Measurements from ENCODE around the gene WNT3A.

The WNT3A gene

DNA sequence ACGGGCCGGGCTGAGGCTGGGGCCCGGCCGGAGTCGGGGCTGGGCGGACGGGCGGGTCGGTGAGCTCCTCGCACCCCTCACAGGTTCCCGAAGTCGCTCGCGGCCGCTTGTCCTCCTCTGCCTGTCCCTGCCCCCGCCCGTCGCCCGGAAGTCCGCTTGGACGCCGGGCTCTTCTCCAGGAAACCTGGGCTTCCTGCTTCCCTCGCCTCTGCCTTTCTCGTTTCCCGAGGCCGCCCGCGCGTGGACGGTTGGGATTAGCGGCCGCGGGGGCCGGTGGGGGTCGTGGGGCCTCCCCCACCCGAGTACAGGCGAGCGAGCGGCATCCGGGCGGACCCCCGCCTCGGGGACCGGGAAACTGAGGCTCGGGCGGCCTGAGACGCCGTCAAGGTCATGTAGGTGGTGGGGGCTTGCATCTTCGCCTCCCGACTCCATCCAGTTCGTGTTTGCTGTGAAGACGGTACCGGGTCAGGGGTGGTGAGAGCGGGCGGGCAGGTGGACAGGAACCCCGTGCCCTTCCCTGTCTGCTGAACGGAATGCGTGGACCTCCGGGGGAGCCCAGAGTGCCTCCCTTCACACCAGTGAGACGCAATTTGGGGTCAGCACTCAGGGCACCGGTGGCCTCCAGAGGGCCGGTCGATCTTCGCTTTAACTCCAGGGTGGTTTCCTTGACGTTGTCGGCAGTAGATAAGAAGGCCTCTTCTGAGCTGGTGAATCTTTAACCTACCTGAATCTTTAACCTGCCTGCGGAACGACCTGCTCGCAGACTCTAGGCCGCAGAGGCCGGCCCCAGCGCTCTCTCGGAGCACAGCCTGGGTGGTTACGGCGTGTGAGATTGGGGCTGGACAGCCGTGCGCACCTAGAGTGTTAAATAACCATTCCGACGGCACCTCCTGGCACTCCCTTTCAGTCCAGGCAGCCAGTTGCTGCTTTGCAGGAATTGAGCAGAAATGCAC, 76.4 kb downstream of the WNT3A start:
- Histone ChIP-seq H3K9me3 (ENCODE audit: low read length) (no peaks in the 10 kb centered on the region), H3K4me1 (ENCODE audit: insufficient read depth, low read length) (peaks cover 33% of the 10 kb centered on the region), H3K4me3 (ENCODE audit: low read length) (peak overlapping the region; percentile 94), H2AFZ (ENCODE audit: low read depth, low read length) (no peak overlapping the region), H3K36me3 (ENCODE audit: insufficient read depth, low read length) (peaks cover 8% of the 10 kb centered on the region), H3K27me3 (ENCODE audit: insufficient read depth, low read length) (no peaks in the 10 kb centered on the region)

DNA sequence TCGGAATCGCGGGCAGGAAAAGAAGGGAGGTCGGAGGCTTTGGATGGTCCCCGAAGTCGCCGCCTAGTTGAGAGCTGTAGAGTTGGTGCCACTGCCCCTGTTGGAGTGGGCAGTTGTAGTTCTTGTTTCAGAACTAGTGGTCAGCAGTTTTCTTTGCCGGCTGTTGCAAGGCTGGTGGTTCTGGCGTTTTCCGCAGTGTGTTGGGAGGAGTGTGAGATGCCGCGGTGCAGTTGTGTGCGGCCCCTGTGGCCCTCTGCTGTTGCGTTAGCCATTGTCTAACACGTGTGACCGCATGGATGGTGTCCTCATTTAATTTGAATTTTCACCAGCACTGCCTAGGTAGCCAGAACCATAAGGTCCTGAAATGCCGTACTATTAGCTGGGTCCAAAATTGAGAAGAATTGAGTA, 77.1 kb downstream of the WNT3A start:
- Histone ChIP-seq H3K9me3 (ENCODE audit: low read length) (no peaks in the 10 kb centered on the region), H3K4me1 (ENCODE audit: insufficient read depth, low read length) (peaks cover 33% of the 10 kb centered on the region), H3K36me3 (ENCODE audit: insufficient read depth, low read length) (peaks cover 11% of the 10 kb centered on the region), H2AFZ (ENCODE audit: low read depth, low read length) (no peak overlapping the region), H3K27me3 (ENCODE audit: insufficient read depth, low read length) (no peaks in the 10 kb centered on the region), H3K4me3 (ENCODE audit: low read length) (peak overlapping the region; percentile 94)

DNA sequence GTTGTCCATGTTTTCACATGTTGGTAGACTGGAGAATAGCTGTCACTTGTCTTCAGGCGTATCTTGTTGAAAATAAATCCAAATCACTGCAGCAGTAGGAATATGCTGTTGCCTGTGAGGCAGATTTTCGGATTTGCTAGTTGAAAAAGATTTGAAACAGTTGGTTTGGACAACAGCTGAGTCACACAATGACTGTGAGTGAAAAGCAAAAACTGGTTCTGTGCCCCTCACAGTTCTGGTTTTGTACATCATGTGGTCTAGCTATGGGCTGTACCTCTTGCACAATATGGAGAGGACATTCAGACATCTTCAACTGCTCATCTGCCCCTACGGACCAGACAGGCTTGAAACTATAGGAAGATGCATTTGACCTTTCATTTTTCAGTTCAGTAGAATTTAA, 77.5 kb downstream of the WNT3A start:
- peaks cover 11% of the 10 kb centered on the region for H3K36me3 ChIP-seq (ENCODE audit: insufficient read depth, low read length)
- H3K4me1 ChIP-seq (ENCODE audit: insufficient read depth, low read length): peaks cover 33% of the 10 kb centered on the region
- H3K27me3 ChIP-seq (ENCODE audit: insufficient read depth, low read length): no peaks in the 10 kb centered on the region
- H2AFZ ChIP-seq (ENCODE audit: low read depth, low read length): no peak overlapping the region
- peak overlapping the region; percentile 94 for H3K4me3 ChIP-seq (ENCODE audit: low read length)
- no peaks in the 10 kb centered on the region for H3K9me3 ChIP-seq (ENCODE audit: low read length)

DNA sequence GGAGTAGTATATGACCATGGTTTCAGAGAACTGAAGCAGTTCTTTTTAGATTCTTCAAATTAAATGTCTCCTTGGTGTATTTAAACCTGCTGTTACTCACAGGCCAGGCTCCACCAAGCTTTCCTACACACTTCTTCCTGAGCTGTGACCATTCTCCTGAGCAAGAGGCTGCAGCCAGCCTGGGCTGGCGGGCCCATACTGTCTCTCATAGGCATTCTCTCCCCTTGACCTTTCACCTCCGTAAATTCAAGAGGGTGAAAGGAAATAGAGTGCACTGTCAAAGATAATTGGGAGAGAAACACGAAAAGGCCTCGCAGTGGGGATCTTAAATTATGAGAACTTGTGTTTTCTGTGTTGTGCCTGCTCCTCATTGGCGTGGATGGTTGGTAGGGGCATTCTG, 78.0 kb downstream of the WNT3A start:
- Histone ChIP-seq H3K27me3 (ENCODE audit: insufficient read depth, low read length) (no peaks in the 10 kb centered on the region), H2AFZ (ENCODE audit: low read depth, low read length) (no peak overlapping the region), H3K4me1 (ENCODE audit: insufficient read depth, low read length) (peaks cover 35% of the 10 kb centered on the region), H3K9me3 (ENCODE audit: low read length) (no peaks in the 10 kb centered on the region), H3K36me3 (ENCODE audit: insufficient read depth, low read length) (peaks cover 11% of the 10 kb centered on the region), H3K4me3 (ENCODE audit: low read length) (peak overlapping the region; percentile 94)

DNA sequence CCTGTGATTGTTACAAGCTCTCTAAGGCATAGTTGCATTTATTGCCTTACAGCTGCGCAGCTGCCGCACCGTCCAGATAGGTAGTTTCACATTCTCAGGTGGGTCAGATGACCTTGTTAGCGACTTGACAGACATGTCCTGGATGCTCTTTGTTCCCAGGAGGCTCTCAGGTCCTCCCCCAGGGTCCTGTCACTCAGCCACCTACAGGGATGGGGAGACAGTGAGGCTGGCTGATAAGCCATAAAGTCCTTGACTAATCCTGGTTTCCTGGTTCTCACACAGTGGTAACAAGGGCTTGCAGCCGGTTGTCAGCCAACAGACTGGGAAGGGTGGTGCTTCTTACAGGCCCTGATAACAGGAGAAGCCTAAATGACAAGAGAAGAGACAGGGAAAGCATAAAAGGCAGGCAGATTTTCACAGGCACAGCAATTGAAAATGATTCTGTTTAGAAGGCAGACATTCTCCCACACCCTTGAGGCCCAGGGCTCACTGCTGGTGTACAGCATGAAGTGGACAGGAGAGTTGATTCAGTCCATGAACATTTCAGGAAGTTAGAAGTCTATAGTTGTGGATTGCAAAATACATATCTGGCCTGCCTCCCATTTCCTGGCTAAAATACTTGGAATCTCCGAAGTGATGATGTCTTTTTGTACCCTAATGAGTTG, 78.6 kb downstream of the WNT3A start:
- no peak overlapping the region for H2AFZ ChIP-seq (ENCODE audit: low read depth, low read length)
- H3K36me3 ChIP-seq (ENCODE audit: insufficient read depth, low read length): peaks cover 11% of the 10 kb centered on the region
- H3K27me3 ChIP-seq (ENCODE audit: insufficient read depth, low read length): no peaks in the 10 kb centered on the region
- H3K9me3 ChIP-seq (ENCODE audit: low read length): no peaks in the 10 kb centered on the region
- H3K4me3 ChIP-seq (ENCODE audit: low read length): no peak overlapping the region
- H3K4me1 ChIP-seq (ENCODE audit: insufficient read depth, low read length): peaks cover 41% of the 10 kb centered on the region

DNA sequence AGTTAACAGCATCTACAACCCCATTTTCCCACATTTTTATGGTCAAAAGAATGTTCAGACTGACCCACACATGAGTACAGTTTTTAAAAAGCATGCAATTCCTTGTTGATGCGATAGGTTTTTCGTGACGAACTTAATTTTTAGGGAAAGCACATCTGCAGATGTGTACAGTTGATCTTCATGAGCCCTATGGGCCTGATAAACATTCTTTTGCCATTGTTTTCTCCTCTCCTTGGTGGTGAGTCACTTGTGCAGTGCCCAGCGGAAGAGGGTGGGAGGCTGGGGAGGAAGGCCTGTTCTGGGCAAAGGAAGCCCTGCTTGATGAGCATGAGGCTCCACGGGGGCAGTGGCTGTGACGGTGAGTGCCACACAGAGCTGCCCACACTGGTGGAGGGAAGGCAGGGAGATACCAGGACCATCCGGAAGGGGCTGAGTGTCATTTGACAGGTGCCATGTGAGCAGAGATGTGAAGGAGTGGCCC, 81.0 kb downstream of the WNT3A start:
- Histone ChIP-seq H2AFZ (ENCODE audit: low read depth, low read length) (no peak overlapping the region), H3K36me3 (ENCODE audit: insufficient read depth, low read length) (peaks cover 17% of the 10 kb centered on the region), H3K9me3 (ENCODE audit: low read length) (peaks cover 5% of the 10 kb centered on the region), H3K4me1 (ENCODE audit: insufficient read depth, low read length) (peaks cover 39% of the 10 kb centered on the region), H3K4me3 (ENCODE audit: low read length) (no peak overlapping the region), H3K27me3 (ENCODE audit: insufficient read depth, low read length) (no peaks in the 10 kb centered on the region)

DNA sequence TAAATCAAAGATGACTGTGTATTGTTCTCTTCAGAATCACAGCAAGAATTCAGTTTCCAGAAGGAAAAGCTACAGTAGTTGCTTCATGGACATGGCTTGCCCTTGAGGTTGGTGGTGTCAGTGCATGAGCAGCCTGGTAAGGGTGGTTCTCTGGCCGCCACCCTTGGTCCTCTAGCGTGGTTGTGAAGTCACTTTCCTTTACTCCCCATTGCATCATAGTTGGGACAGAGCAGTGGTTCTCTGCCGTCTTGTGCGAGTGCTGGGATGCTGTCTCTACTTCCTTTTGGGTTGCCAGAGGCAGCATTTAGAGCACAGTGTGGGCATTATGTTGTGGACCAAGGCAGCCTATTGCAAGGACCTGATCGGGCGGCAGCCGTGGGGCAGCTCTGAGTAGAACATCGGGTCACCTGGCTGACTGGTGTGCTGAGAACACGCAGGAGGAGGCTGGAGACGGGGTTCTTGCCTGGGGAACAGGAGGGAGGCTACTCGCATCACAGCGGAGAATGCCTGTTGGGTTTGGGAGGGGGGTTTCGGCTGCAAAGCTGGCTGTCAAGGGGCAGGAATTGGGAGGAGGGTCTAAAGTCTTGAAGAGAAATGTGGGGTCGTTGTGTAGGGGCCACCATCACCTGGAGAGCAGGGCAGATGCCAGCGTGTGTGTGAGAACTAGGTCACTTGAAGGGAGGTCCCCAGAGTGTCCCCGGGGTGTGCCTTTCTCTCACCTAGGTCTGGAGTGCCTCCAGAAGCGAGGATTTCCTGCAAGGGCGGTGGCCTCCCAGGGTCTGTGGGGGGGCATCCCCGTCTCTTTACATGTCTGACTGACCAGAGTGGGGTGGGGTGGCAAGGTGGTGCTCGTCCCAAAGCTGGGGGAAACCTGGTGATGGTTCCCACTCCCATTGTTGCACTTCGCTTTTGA, 82.0 kb downstream of the WNT3A start:
- Histone ChIP-seq H3K27me3 (ENCODE audit: insufficient read depth, low read length) (no peaks in the 10 kb centered on the region), H3K4me1 (ENCODE audit: insufficient read depth, low read length) (peaks cover 38% of the 10 kb centered on the region), H3K4me3 (ENCODE audit: low read length) (no peak overlapping the region), H3K9me3 (ENCODE audit: low read length) (peaks cover 11% of the 10 kb centered on the region), H2AFZ (ENCODE audit: low read depth, low read length) (no peak overlapping the region), H3K36me3 (ENCODE audit: insufficient read depth, low read length) (peaks cover 23% of the 10 kb centered on the region)

DNA sequence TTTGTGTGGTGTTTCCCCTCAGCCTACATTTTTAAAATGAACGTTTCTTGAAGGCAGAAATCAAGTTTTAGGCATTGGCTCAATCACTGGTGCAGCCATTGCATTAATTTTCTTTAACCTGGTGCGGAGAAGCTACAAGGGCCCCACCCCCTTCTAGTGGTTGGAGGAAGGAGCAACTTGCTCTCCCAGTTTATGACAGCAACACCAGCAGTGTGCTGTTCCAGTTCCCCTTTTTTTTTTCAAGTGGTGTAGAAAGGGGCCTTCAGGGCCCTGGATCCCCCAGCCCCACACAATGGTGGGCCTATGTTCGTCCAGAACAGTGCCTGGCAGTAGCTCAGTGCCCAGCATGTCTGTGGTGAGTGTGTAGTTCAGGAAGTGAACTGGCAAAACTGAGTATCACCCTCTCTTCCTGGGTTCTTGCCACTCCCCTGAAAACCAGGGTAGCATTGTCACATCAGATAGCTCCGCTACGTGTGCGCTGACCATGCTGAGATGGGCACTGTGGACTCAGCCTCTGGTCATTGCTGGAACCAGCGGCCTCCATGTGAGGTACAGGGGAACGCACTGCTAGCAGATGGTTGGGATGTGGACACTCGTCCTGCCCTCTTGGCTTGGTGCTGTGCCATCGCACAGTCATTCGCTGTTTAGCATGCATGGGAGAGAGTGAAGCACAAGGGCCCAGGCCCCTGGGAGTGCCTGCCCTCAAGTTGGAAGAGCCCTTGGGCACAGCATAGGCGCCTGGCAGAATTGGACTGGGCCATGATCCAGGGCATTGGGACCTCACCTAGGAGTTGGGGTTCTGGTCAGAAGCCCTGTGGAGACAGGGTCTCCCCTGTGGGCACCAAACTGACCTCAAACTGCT, 83.0 kb downstream of the WNT3A start:
- H3K9me3 ChIP-seq (ENCODE audit: low read length): peaks cover 19% of the 10 kb centered on the region
- peaks cover 29% of the 10 kb centered on the region for H3K4me1 ChIP-seq (ENCODE audit: insufficient read depth, low read length)
- no peak overlapping the region for H3K4me3 ChIP-seq (ENCODE audit: low read length)
- no peak overlapping the region for H2AFZ ChIP-seq (ENCODE audit: low read depth, low read length)
- peaks cover 25% of the 10 kb centered on the region for H3K36me3 ChIP-seq (ENCODE audit: insufficient read depth, low read length)
- no peaks in the 10 kb centered on the region for H3K27me3 ChIP-seq (ENCODE audit: insufficient read depth, low read length)

DNA sequence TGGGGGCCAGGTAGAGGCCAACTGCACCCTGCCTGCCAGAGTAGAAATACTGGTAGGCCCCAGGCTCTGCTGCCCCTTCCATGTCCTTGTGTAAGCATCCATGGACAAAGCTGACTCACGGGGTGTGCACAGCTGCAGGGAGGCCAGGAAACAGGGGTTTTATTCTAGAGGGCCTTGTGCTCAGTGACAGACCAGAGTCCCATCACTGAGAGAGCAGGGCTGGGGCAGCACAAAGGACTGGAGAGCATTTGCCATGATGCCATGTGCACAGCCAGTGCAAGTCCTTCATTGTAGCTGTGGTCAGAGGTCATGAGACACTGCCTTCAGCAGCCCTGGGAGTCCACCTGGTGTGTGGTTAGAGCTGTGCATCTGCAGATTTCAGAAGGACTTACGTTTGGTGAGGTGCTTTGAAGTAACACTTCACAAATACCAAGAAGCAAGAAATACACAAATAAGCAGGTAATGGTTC, 83.8 kb downstream of the WNT3A start:
- H3K4me1 ChIP-seq (ENCODE audit: insufficient read depth, low read length): peaks cover 20% of the 10 kb centered on the region
- H3K36me3 ChIP-seq (ENCODE audit: insufficient read depth, low read length): peaks cover 28% of the 10 kb centered on the region
- no peaks in the 10 kb centered on the region for H3K27me3 ChIP-seq (ENCODE audit: insufficient read depth, low read length)
- H3K4me3 ChIP-seq (ENCODE audit: low read length): no peak overlapping the region
- no peak overlapping the region for H2AFZ ChIP-seq (ENCODE audit: low read depth, low read length)
- peaks cover 24% of the 10 kb centered on the region for H3K9me3 ChIP-seq (ENCODE audit: low read length)

DNA sequence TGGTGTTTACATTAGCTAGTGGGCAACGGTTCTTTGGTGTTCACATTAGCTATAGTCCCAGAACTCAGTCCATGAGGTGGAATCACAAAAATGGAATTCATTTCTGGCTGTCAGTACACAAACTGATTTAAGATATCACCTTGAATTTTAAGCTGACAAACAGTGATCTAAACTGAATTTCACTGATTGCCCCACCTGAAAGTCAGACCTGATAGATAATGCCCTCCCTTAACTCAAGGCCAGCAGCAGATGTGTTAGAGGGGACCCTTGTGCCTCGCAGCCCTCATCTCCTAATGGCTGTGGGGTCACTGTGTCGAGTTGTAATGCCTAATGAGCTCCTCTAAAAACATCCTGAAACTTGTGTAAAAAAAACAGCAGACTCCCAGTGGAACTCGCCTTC, 84.3 kb downstream of the WNT3A start:
- H3K4me1 ChIP-seq (ENCODE audit: insufficient read depth, low read length): peaks cover 18% of the 10 kb centered on the region
- H3K36me3 ChIP-seq (ENCODE audit: insufficient read depth, low read length): peaks cover 33% of the 10 kb centered on the region
- H3K27me3 ChIP-seq (ENCODE audit: insufficient read depth, low read length): no peaks in the 10 kb centered on the region
- no peak overlapping the region for H3K4me3 ChIP-seq (ENCODE audit: low read length)
- no peak overlapping the region for H2AFZ ChIP-seq (ENCODE audit: low read depth, low read length)
- peaks cover 27% of the 10 kb centered on the region for H3K9me3 ChIP-seq (ENCODE audit: low read length)

DNA sequence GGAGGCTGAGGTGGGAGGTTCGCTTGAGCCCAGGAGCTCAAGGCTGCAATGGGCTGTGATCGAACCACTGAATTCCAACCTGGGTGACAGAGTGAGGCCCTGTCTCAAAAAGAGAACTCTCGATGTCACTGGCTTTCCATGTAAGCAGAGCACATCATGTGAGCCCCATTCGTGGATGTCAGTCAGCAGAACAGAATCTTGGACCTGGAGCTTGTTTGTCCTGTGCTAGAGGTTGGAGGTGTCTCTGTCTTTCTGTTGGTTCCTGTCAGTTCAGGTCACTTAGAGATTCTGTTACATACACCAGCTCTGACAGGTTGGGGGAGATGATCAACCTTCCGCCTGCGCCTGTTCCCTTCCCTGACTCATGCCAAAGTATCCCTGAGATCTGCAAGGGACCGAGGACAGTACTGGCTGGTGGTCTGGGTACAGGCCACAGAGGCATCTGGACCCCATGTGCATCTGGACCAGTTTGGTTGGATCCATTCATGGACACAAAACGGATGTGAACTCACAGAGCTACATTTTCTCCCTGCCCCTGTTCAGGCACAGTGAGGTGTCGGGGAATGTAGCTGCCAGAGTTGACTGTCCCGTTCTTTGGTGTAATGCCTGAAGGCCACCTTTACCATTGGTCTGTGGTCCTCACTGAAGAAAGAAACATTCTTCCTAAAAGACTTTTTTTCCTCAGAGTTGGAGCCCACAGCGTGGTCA, 85.7 kb downstream of the WNT3A start:
- Histone ChIP-seq H3K9me3 (ENCODE audit: low read length) (peaks cover 27% of the 10 kb centered on the region), H3K27me3 (ENCODE audit: insufficient read depth, low read length) (no peaks in the 10 kb centered on the region), H3K4me3 (ENCODE audit: low read length) (no peak overlapping the region), H2AFZ (ENCODE audit: low read depth, low read length) (no peak overlapping the region), H3K36me3 (ENCODE audit: insufficient read depth, low read length) (peaks cover 45% of the 10 kb centered on the region), H3K4me1 (ENCODE audit: insufficient read depth, low read length) (peaks cover 18% of the 10 kb centered on the region)

All from neuron (in vitro differentiated cells).